HG02759 (cell line): Measurements from ENCODE around the gene INAVA.

Experiments
- ATAC-seq: cut with Tn5 transposase; IDR thresholded peaks from one replicate; pipeline ENCODE4 v1.9.1; 2021; ENCODE audit warnings: mild to moderate bottlenecking, moderate library complexity; ENCODE audit not compliant: unreplicated experiment

The INAVA gene, protein sequence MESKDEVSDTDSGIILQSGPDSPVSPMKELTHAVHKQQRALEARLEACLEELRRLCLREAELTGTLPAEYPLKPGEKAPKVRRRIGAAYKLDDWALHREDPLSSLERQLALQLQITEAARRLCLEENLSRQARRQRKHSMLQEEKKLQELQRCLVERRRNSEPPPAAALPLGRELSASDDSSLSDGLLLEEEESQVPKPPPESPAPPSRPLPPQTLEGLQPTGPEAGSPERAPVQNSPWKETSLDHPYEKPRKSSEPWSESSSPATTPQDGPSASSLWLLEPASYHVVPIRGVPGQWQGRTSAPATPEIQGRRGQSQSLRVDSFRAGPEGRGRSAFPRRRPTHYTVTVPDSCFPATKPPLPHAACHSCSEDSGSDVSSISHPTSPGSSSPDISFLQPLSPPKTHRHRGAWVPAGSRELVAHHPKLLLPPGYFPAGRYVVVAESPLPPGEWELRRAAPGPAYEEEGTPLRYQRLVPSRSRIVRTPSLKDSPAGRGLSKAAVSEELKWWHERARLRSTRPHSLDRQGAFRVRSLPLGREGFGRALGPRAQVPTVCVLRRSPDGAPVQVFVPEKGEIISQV

GRCh38 chr1:200894712-200895442 is at the start of gene INAVA:
Gene INAVA, plus strand, starts transcription at chr1:200894900. Its CDS starts 3,501 bp downstream, at chr1:200898401.
- ATAC-seq: no peak

DNA sequence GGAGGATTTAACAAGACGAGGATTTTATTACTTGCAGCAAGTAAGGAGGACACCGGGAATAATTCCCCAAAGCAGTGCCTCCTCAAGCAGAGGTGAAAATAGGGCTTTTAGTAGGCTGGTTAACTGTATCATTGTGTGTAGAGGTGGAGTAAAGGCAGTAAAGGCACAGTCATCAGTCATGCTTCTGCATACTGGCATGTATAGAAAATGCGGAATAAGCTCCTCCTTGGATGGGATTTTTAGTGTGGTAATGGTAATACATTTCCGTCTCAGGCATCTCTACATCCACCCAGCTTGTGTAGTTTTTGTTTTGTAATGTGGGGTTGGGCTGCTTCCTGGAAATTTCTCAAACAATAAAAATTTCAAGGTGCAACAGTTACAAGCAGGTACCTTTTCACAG is 49.3 kb upstream of the INAVA start:
- ATAC-seq: no peak

- no peak for ATAC-seq
Observed at GRCh38 chr1:200846398-200846797, 48.3 kb upstream of the INAVA start.

DNA sequence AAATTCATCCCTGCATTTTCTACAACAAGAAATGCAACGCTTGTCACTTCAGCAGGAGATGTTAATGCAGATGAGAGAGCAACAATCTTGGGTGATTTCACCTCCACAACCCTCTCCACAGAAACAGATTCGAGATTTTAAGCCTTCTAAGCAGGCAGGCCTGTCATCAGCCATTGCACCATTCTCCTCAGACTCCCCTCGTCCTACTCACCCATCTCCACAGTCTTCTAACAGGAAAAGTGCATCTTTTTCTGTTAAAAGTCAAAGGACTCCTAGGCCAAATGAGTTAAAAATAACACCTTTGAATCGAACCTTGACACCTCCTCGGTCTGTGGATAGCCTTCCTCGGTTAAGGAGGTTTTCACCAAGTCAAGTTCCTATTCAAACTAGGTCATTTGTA is 45.3 kb upstream of the INAVA start:
- no peak for ATAC-seq

GRCh38 chr1:200850554-200850953 is 44.1 kb upstream of the INAVA start:
- no peak for ATAC-seq

- ATAC-seq: no peak
Observed at GRCh38 chr1:200856716-200857357, 37.9 kb upstream of the INAVA start.

DNA sequence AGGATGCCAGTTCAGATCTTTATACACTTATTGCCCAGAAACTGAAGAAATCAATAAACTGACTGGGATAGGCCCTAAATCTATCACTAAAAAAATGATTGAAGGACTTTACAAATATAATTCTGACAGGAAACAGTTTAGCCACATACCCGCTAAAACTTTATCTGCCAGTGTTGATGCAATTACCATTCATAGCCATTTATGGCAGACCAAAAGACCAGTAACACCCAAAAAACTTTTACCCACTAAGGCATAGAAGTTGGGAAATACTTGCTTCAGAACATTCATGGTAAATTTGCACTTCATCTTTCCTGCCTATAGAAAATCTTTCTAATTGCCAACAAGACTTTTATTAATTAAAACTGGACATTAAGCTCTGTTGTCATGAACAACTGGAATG is 36.9 kb upstream of the INAVA start:
- no peak for ATAC-seq

GRCh38 chr1:200861937-200862647 is 32.6 kb upstream of the INAVA start:
- no peak for ATAC-seq

DNA sequence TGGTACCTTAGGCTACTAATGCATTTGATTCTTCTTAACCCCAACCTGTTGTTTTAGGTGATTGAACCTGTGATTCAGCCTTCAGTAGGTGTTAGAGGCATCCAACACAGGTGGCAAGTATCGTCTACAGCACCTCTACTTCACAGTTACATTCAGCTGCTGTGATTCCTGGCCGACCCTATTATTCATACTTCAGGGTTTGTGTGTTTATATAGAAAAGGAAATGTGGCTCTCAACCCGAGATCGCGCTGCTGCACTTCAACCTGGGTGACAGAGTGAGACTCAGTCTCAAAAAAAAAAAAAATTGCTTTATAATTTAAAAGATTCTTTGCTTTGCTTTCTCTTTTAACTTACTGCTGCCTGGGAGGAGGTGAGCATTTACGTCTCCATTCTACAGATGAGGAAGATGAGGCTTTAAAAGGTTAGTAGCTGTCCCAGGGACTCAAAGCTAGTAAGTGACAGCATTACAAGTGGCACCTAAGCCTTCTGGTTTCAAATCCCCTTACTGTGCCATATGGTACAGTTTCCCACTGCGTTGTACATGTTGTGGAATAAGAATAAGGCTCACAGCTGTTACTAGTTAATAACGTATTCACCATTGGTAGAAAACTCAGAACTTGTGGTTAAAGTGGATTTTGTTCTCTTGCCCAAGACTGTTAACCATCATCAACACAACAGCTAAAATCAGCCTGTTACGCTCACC is 31.8 kb upstream of the INAVA start:
- ATAC-seq: no peak

DNA sequence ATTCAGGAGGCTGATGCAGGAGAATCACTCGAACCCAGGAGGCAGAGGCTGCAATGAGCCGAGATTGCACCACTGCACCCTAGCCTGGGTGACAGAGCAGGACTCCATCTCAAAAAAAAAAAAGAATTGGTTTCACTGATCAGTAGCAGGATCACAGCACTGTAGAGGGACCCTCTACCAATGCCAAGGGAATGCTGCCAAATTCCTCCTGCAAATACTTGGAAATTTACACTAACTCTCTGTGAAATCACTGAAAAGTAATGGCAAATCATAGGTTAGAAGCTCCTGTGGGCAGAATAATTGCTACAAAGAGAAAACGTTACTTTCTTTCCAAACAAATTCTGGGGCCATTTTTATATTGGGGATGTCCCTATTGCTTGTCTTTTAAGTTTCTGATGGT is 28.6 kb upstream of the INAVA start:
- ATAC-seq: no peak

GRCh38 chr1:200866521-200866920 is 28.2 kb upstream of the INAVA start:
- peak; percentile 80 for ATAC-seq

DNA sequence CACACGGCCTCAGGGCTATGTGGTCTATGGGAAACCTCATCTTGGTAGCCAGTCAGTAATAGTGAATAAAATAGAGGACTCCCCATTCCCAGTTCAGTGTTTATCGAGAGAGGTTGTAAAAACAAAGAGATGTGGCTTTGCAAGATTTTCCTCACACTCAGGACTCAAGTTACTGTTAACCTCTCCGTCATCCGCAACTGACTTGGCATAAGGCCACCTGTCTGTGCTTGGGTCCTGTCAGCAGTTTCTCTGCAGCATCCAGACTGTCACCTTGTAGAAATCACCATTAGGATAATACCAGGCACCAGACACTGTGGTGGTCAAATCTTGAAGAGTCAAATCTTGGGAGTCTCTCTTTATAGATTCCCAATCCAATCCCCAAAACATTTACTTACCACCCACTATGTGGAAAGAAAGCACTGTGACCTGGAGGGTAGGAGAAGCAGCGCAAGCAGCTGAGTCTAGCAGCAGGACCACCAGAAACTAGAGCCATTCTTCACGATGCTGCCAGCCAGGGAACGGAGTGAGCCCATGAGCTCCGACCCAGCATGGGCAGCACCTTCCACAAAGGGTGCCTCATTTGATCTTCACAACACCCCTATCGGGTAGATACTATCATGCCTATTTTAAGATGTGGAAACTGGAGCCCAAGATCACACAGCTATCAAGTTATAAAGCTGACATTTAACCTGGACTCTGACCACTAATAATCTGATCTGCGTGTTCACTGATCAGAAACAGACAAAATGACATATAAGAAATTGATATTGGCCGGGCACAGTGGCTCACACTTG is 27.5 kb upstream of the INAVA start:
- ATAC-seq: no peak

GRCh38 chr1:200869376-200869752 is 25.3 kb upstream of the INAVA start:
- no peak for ATAC-seq

- peak; percentile 65 for ATAC-seq
Observed at GRCh38 chr1:200869753-200870391, 24.8 kb upstream of the INAVA start.

- ATAC-seq: no peak
Observed at GRCh38 chr1:200872446-200873115, 22.1 kb upstream of the INAVA start, which contains the start of gene GPR25. Gene GPR25, plus strand, starts transcription at chr1:200872981. Its CDS starts 57 bp downstream, at chr1:200873038.

DNA sequence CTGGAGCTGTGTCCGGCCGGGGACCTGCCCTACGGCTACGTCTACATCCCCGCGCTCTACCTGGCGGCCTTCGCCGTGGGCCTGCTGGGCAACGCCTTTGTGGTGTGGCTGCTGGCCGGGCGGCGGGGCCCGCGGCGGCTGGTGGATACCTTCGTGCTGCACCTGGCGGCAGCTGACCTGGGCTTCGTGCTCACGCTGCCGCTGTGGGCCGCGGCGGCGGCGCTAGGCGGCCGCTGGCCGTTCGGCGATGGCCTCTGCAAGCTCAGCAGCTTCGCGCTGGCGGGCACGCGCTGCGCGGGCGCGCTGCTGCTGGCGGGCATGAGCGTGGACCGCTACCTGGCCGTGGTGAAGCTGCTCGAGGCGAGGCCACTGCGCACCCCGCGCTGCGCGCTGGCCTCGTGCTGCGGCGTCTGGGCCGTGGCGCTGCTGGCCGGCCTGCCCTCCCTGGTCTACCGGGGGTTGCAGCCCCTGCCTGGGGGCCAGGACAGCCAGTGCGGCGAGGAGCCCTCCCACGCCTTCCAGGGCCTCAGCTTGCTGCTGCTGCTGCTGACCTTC is 21.5 kb upstream of the INAVA start:
- no peak for ATAC-seq

GRCh38 chr1:200873671-200874397 is 20.9 kb upstream of the INAVA start:
- ATAC-seq: no peak
